ENCODE results near the gene MEF2B.

MEF2B gene

GRCh38 chr19:19101540-19101939 lies 68.5 kb downstream of the MEF2B start:
- DNase-seq (ENCODE audit: low read depth, low spot score) = no peak

DNA sequence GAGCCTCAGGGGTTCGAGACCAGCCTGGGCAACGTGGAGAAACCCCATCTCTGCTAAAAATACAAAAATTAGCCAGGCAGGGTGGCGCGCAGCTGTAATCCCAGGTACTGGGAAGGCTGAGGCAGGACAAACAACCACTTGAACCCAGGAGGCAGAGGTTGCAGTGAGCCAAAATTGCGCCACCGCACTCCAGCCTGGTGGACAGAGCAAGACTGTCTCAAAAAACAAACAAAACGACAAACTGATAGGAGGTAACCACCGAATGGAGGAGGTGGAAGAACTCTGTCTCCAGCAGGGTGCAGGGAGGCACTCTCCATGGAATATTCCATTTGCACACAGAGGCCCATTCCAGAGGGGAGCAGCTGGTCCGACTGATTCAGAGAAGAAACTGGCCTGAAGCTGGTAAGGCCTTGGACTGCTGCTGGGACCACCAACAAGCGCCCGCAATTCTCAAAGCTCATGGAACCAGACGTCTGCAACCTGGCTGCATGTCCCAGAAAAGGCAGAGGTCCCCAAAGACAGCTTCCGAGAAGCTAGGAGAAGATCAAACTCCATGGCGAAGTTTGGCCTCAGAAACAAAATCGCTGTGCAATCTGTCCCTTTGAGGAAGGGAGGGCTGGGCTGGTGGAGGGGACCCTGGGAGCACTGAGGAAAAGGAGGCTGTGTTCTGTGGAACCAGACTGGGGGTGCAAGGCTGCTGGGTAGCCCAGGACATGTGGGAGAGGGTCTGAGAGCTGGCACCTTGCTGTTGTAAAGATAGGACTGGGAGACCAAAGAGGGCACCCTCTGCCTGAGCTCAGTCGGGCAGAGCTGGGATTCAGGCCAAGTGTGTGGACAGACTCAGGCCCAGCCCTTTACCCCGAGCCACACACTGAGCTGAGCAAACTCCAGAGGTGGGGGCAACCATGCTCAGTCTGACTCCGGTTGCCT lies 71.1 kb downstream of the MEF2B start:
- DNase-seq (ENCODE audit: low read depth, low spot score) = no peak

DNA sequence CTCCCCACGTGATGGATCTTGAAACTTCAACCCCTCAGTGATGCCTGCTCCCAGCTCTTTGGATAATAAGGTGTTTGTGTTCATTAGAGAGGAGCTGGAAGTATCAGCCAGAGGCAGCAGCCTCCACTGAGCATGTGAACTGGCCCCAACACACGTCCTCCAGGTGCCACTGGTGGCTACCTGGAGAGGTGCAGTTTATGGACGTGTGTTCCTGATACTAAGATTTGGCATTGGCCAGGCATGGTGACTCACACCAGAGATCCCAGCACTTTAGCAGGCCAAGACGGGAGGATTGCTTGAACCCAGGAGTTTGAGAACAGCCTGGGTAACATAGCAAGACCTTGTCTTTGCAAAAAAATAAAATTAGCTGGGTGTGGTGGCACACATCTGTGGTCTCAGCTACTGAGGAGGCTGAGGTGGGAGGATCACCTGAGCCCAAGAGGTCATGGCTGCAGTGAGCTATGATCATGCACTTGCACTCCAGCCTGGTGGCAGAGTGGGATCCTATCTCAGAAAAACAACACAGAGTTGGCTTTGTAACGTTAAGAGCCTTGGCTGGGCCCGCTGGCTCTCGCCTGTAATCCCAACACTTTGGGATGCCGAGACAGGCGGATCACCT lies 71.9 kb downstream of the MEF2B start:
- DNase-seq (ENCODE audit: low read depth, low spot score) = no peak

- DNase-seq (ENCODE audit: low read depth, low spot score) = no peak
Measured at GRCh38 chr19:19096641-19097627, 73.1 kb downstream of the MEF2B start.

DNA sequence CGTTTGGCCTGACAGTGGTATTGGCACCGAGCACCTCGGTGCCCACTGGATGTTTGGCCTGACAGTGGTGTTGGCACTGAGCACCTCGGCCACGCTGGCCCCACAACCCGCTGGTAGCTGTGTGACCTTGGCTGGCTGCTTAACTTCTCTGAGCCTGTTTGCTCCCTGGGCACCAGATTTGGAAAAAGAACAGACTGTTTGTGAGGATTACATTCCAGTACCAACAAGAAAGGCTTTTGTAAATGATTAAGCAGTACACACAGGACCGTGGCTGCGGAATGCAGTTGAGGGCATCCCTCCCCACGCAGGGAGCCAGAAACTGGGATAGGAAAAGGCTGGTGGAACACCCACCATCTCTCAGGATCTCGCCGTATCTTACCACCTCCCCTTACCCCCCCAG lies 74.4 kb downstream of the MEF2B start:
- DNase-seq (ENCODE audit: low read depth, low spot score) = no peak
